GM06990 (cell line): ENCODE results near the gene CELA2B.
"Not testable (repeated sequence)": the region's sequence is repeated elsewhere in the genome, so short reads cannot be mapped to it uniquely, and the experiment has no call there.

Experiments
- DNase-seq: peaks from one replicate; pipeline ENCODE4 v3.0.0-alpha.2; 2011; ENCODE audit not compliant: insufficient read length; ENCODE audit errors: extremely low read depth
- H3K27me3 ChIP-seq: replicated peaks from 2 replicates; pipeline ENCODE4 v1.6.0; 2011; ENCODE audit warnings: low read length; ENCODE audit not compliant: control insufficient read depth, insufficient read depth
- H3K36me3 ChIP-seq: 2 replicates; pipeline ENCODE4 v1.5.1; 2011; ENCODE audit warnings: low read length; ENCODE audit not compliant: control insufficient read depth, insufficient read depth
- H3K4me3 ChIP-seq: replicated peaks from 2 replicates; pipeline ENCODE4 v1.5.1; 2011; ENCODE audit warnings: low read depth, mild to moderate bottlenecking, control low read depth, low read length
- CTCF ChIP-seq: IDR thresholded peaks from 2 replicates; pipeline ENCODE4 v1.5.1; 2011; ENCODE audit warnings: low read length, control low read depth, mild to moderate bottlenecking, inconsistent platforms; ENCODE audit not compliant: insufficient read depth, poor library complexity, severe bottlenecking

Gene CELA2B

GRCh38 chr1:15455522-15455921, 20.4 kb upstream of the CELA2B start:
- no peak for TF ChIP-seq CTCF
- no peak for DNase-seq
- no peaks in the 10 kb centered on the region for H3K36me3 ChIP-seq
- H3K4me3 ChIP-seq: no peak overlapping the region
- no peaks in the 10 kb centered on the region for H3K27me3 ChIP-seq

GRCh38 chr1:15456313-15456954, 19.5 kb upstream of the CELA2B start, which contains the start of gene CELA2A:
CELA2A (plus strand) TSS chr1:15456732; CDS start chr1:15456754, 22 bp downstream.
- DNase-seq: no peak
- H3K27me3 ChIP-seq: no peaks in the 10 kb centered on the region
- no peak for TF ChIP-seq CTCF
- no peaks in the 10 kb centered on the region for H3K36me3 ChIP-seq
- H3K4me3 ChIP-seq: no peak within 1 kb of the TSS

GRCh38 chr1:15457585-15457984, 18.3 kb upstream of the CELA2B start:
- no peak for TF ChIP-seq CTCF
- Histone ChIP-seq H3K36me3 (no peaks in the 10 kb centered on the region), H3K27me3 (no peaks in the 10 kb centered on the region), H3K4me3 (no peak overlapping the region)
- no peak for DNase-seq

GRCh38 chr1:15458388-15458787, 17.5 kb upstream of the CELA2B start:
- not testable (repeated sequence) for H3K4me3 ChIP-seq, H3K27me3 ChIP-seq, H3K36me3 ChIP-seq, DNase-seq

GRCh38 chr1:15459771-15460707, 15.9 kb upstream of the CELA2B start:
- Histone ChIP-seq H3K36me3 (no peaks in the 10 kb centered on the region), H3K4me3 (no peak overlapping the region), H3K27me3 (no peaks in the 10 kb centered on the region)
- no peak for TF ChIP-seq CTCF
- DNase-seq: no peak

GRCh38 chr1:15460708-15461095, 15.2 kb upstream of the CELA2B start:
- Histone ChIP-seq H3K36me3 (no peaks in the 10 kb centered on the region), H3K4me3 (no peak overlapping the region), H3K27me3 (no peaks in the 10 kb centered on the region)
- no peak for DNase-seq
- TF ChIP-seq CTCF: no peak

GRCh38 chr1:15463064-15463800, 12.7 kb upstream of the CELA2B start:
- not testable (repeated sequence) for H3K4me3 ChIP-seq, H3K27me3 ChIP-seq, DNase-seq, H3K36me3 ChIP-seq

GRCh38 chr1:15463926-15464322, 12.0 kb upstream of the CELA2B start:
- not testable (repeated sequence) for H3K4me3 ChIP-seq, DNase-seq, H3K36me3 ChIP-seq, H3K27me3 ChIP-seq
